ENCODE measurements around the gene FGGY. TPM values are rescaled to one million over a fixed set of nuclear protein-coding genes. Genes with fewer than 3 reads are reported as not detected.

Gene FGGY
- total and polyA plus RNA-seq, 2 donors (not counting 3 experiments of a cell fraction or from before 2014, with no cell fraction given): 5.6 to 6.4 TPM

- no peak for FAIRE-seq
- dilution Hi-C loops (cut with MboI; ENCODE audit: extremely low pct_ligation_motif_present, low sequenced_read_pairs) (no loop called here), intact Hi-C loops (cut with micrococcal nuclease) (loop anchor here (10.0 kb wide), 3 partner anchors 253 to 537 kb away; no protein-coding TSS in a partner anchor)
- no peaks in the 10 kb centered on the region for H4K20me1 ChIP-seq (replicated peaks; ENCODE audit: control insufficient read depth, extremely low read depth, insufficient read depth, low read length)
- ChIA-PET CTCF (no interaction called here), POLR2A (no interaction called here)
- no peaks in the 10 kb centered on the region for H3K9me3 ChIP-seq (replicated peaks; ENCODE audit: control insufficient read depth, insufficient read depth, low read length)
- no peak overlapping the region for H3K27ac ChIP-seq (ENCODE audit: insufficient read depth, low read depth, low read length)
- H3K4me2 ChIP-seq (ENCODE audit: insufficient read depth, low read length): no peak overlapping the region
- no TSS peak for BruUV-seq (replicated peaks)
- H3K9me1 ChIP-seq (replicated peaks; ENCODE audit: control insufficient read depth, extremely low read depth, insufficient read depth, low read length): no peaks in the 10 kb centered on the region
- peaks cover 10% of the 10 kb centered on the region for H3K4me1 ChIP-seq (ENCODE audit: control insufficient read depth, extremely low read depth, insufficient read depth, low read length)
- H3K4me3 ChIP-seq (replicated peaks in 1 of 3; ENCODE audit: insufficient read depth in 1 of 3, low read depth in 1 of 3, low read length in 3 of 3): no peak overlapping the region
- H3K79me2 ChIP-seq (ENCODE audit: control insufficient read depth, insufficient read depth, low read length): no peaks in the 10 kb centered on the region
- H3K27me3 ChIP-seq (ENCODE audit: control insufficient read depth in 2 of 2, insufficient read depth in 2 of 2, low read length in 2 of 2): no peaks in the 10 kb centered on the region
- no peak for DNase-seq (ENCODE audit: low read depth, low spot score)
- no peak for TF ChIP-seq GATA2 (IDR thresholded peaks at IDR 0.05; ENCODE audit: insufficient read depth, insufficient read length, low read depth, low read length)
- no peak for TF ChIP-seq POLR2A (IDR thresholded peaks at IDR 0.05; ENCODE audit: low read depth, low read length)
- no peak for TF ChIP-seq FOS (IDR thresholded peaks at IDR 0.05; ENCODE audit: borderline replicate concordance, insufficient read depth, low read length)
- TF ChIP-seq JUN (IDR thresholded peaks at IDR 0.05; ENCODE audit: borderline replicate concordance, insufficient read depth, insufficient read length, low read depth): no peak
- TF ChIP-seq EZH2 (IDR thresholded peaks at IDR 0.05; ENCODE audit: borderline replicate concordance, low read depth, low read length, severe bottlenecking): no peak
- TF ChIP-seq POLR2AphosphoS5 (IDR thresholded peaks at IDR 0.05; ENCODE audit: insufficient read depth, low read depth, low read length): no peak
- TF ChIP-seq, protein P1, sequence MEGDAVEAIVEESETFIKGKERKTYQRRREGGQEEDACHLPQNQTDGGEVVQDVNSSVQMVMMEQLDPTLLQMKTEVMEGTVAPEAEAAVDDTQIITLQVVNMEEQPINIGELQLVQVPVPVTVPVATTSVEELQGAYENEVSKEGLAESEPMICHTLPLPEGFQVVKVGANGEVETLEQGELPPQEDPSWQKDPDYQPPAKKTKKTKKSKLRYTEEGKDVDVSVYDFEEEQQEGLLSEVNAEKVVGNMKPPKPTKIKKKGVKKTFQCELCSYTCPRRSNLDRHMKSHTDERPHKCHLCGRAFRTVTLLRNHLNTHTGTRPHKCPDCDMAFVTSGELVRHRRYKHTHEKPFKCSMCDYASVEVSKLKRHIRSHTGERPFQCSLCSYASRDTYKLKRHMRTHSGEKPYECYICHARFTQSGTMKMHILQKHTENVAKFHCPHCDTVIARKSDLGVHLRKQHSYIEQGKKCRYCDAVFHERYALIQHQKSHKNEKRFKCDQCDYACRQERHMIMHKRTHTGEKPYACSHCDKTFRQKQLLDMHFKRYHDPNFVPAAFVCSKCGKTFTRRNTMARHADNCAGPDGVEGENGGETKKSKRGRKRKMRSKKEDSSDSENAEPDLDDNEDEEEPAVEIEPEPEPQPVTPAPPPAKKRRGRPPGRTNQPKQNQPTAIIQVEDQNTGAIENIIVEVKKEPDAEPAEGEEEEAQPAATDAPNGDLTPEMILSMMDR (IDR thresholded peaks at IDR 0.05; ENCODE audit: extremely low read depth in 1 of 2, insufficient read depth in 1 of 2, low read depth in 1 of 2, low read length in 2 of 2): no peak
- no peak for TF ChIP-seq MYC (IDR thresholded peaks at IDR 0.05; ENCODE audit: low read depth, low read length)
- TF ChIP-seq, protein P2, sequence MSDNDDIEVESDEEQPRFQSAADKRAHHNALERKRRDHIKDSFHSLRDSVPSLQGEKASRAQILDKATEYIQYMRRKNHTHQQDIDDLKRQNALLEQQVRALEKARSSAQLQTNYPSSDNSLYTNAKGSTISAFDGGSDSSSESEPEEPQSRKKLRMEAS (IDR thresholded peaks at IDR 0.05; ENCODE audit: insufficient read depth, insufficient read length): no peak
- no peaks in the 10 kb centered on the region for H3K36me3 ChIP-seq (ENCODE audit: control insufficient read depth in 2 of 2, extremely low read depth in 1 of 2, insufficient read depth in 2 of 2, low read length in 2 of 2)
- H3K9ac ChIP-seq (replicated peaks; ENCODE audit: extremely low read depth, insufficient read depth, low read length): no peak overlapping the region
- no peak overlapping the region for H2AFZ ChIP-seq (ENCODE audit: low read depth, low read length)
Observed at GRCh38 chr1:59421232-59421920, 124.5 kb downstream of the FGGY start.

Data from endothelial cell of umbilical vein (primary cell).